Thoracic aorta (tissue), 2 donors: Measurements from ENCODE around the gene ATG10. TPM values are rescaled to one million over a fixed set of nuclear protein-coding genes. Genes with fewer than 3 reads are reported as not detected.

Source experiments
- ATAC-seq: fragments of 150-250 bp; one replicate; pipeline ENCODE4 v1.8.0; 2017; ENCODE audit warnings: low read depth; ENCODE audit not compliant: insufficient number of reproducible peaks, low FRiP score
- DNase-seq: peaks from one replicate; pipeline ENCODE4 v3.0.0-alpha.2; 2020; ENCODE audit warnings: low spot score
- H3K27ac ChIP-seq, 2 donors: fragments of 200-600 bp; sonication (generic); 1 replicate in 1 of 2; 2 replicates in 1 of 2; pipeline ENCODE4 v1.5.1; 2016; ENCODE audit warnings: mild to moderate bottlenecking in 2 of 2, moderate library complexity in 2 of 2
- H3K27me3 ChIP-seq: fragments of 200-600 bp; sonication (generic); replicated peaks from 2 replicates; pipeline ENCODE4 v1.6.0; 2016; ENCODE audit warnings: mild to moderate bottlenecking; ENCODE audit not compliant: insufficient read depth
- H3K36me3 ChIP-seq: fragments of 200-600 bp; sonication (generic); one replicate; pipeline ENCODE4 v1.5.1; 2016
- H3K4me1 ChIP-seq, 2 donors: fragments of 200-600 bp; sonication (generic); 1 replicate in 1 of 2; 2 replicates in 1 of 2; pipeline versions ENCODE4 v1.5.1 to v1.6.0; 2016; ENCODE audit warnings: low read depth in 2 of 2, mild to moderate bottlenecking in 1 of 2; ENCODE audit not compliant: control insufficient read depth in 1 of 2
- H3K4me3 ChIP-seq: fragments of 200-600 bp; sonication (generic); 2 replicates; pipeline ENCODE4 v1.5.1; 2016; ENCODE audit warnings: mild to moderate bottlenecking
- H3K9me3 ChIP-seq: fragments of 200-600 bp; sonication (generic); 2 replicates; pipeline ENCODE4 v1.5.1; 2016
- total RNA-seq, 2 donors: library from RNA; depleted of rRNA; stranded (reverse); fragments of >200 nt; gene quantifications; one replicate each; pipeline versions ENCODE4 v1.1.0 to v1.2.3, GENCODE V29; 2016
- TF ChIP-seq, protein P1 (sequence below): fragments of 200-600 bp; sonication (generic); IDR thresholded peaks from one replicate; pipeline ENCODE4 v1.5.1; 2019; ENCODE audit warnings: antibody characterized with exemption

Gene ATG10
- total RNA-seq, 2 donors from 2014 or later = 5.7 to 9.9 TPM

DNA sequence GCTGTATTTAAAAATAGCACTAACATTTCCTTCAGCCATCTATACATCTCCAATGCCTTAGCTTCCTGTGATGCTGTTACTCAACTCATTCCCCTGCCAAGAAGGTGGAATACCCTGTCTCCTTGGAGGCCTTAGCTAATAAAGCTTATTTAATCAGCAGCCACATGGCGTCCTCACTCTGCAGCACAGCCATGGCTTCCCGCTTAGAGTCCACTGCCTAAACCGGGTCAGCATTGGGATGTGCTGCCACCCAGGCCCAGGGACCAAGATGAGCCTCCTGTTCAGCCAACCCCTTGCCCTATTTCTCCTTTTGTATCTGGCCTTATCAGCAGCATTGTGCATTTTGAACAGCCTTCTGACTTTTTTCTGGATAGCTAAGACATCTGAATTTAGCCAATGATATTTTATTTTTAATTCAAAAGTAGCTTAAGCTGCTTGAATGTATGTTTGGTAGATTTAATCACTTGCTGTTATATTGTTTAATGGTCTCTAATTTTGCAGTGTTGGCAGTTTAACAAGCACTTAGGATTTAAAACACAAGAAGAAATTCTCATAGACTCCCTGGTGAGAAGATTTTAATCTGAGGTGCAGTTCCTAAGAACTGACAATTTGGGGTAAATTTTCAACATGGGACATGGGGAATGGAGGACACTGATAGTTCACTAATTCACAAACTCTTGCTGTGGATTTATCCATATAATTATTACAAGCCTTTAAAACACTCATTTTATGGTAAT lies 193.3 kb downstream of the ATG10 start:
- TF ChIP-seq, protein P1, sequence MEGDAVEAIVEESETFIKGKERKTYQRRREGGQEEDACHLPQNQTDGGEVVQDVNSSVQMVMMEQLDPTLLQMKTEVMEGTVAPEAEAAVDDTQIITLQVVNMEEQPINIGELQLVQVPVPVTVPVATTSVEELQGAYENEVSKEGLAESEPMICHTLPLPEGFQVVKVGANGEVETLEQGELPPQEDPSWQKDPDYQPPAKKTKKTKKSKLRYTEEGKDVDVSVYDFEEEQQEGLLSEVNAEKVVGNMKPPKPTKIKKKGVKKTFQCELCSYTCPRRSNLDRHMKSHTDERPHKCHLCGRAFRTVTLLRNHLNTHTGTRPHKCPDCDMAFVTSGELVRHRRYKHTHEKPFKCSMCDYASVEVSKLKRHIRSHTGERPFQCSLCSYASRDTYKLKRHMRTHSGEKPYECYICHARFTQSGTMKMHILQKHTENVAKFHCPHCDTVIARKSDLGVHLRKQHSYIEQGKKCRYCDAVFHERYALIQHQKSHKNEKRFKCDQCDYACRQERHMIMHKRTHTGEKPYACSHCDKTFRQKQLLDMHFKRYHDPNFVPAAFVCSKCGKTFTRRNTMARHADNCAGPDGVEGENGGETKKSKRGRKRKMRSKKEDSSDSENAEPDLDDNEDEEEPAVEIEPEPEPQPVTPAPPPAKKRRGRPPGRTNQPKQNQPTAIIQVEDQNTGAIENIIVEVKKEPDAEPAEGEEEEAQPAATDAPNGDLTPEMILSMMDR = no peak
- H3K4me1 ChIP-seq = peaks cover 7 to 18% of the 10 kb centered on the region in 2 donors
- no peaks in the 10 kb centered on the region for H3K9me3 ChIP-seq
- DNase-seq (no peak), ATAC-seq (no peak)
- H3K27ac ChIP-seq = peak overlapping the region in 1 of 2 donors; percentile 6
- H3K36me3 ChIP-seq = no peaks in the 10 kb centered on the region
- no peaks in the 10 kb centered on the region for H3K27me3 ChIP-seq
- no peak overlapping the region for H3K4me3 ChIP-seq

DNA sequence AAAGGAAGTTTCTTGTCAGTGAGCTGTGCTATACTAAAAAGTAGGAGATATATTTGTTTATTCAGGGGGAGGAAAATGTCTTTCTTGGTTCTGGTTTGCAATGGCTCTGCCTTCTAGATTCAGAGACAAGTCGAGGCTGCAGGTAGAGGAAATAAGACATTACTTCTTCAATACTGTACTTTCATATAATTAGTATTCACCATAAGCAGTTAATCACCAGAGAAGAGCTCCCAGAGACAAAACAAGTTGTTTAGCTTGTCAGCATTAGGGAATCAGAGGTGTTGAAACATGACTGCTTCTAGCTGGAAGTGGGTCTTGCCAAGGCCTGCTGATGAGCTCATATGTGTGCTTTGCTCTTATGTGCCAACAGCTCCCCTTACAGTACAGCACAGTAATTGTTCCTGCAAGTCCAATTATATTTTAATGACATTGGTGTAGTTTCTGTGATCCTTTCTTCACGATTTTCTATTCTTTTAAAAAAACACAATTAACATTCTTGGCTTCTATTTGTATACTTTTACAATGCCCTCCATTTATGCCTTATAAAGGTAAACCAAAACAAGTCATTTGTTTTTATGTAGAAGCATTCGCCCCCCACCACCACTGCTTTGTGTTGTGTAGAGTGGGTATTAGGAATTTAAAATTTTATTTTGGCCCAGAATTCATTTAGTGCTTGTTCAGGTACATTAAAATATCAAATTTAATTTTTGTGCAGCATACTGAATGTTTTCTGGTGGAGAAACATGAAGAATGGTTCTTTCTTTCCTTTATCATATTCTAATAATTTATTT lies 194.1 kb downstream of the ATG10 start:
- Histone ChIP-seq H3K27ac (peak overlapping the region in 1 of 2 donors; percentile 6), H3K36me3 (no peaks in the 10 kb centered on the region), H3K27me3 (no peaks in the 10 kb centered on the region), H3K4me1 (peaks cover 7 to 18% of the 10 kb centered on the region in 2 donors), H3K4me3 (no peak overlapping the region), H3K9me3 (no peaks in the 10 kb centered on the region)
- TF ChIP-seq, protein P1 = peak; percentile 69
- DNase-seq (peak; percentile 33), ATAC-seq (peak; percentile 96)

DNA sequence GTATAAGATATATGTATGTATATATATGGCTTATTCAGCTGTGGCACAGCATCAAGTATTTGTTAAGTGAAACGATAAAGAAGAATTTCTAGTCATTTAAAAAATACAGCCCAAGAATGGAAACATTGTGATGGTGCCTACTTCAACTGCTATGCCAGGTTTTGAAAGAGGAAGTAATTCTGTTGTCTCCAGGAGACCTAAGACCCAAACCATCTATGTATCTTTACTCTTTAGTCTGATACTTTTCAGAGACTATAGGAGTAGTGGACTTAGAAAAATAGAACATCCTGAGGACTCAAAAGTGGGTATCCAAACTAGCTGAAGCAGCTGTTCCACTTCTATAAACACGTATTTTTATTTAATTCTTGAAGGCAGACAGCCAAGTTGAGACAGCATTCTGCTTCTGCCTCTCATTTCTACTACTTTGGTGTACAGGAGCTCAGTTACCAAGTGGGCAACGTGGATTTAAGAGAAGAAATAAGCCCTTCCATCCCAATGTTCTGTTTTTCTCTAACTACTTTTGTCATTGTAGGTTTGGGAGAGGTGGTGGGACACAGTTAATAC lies 195.6 kb downstream of the ATG10 start:
- Histone ChIP-seq H3K36me3 (no peaks in the 10 kb centered on the region), H3K27ac (no peak overlapping the region), H3K4me1 (peaks cover 7 to 18% of the 10 kb centered on the region in 2 donors), H3K4me3 (no peak overlapping the region), H3K27me3 (no peaks in the 10 kb centered on the region), H3K9me3 (no peaks in the 10 kb centered on the region)
- ATAC-seq = no peak
- TF ChIP-seq, protein P1 = no peak
- no peak for DNase-seq

DNA sequence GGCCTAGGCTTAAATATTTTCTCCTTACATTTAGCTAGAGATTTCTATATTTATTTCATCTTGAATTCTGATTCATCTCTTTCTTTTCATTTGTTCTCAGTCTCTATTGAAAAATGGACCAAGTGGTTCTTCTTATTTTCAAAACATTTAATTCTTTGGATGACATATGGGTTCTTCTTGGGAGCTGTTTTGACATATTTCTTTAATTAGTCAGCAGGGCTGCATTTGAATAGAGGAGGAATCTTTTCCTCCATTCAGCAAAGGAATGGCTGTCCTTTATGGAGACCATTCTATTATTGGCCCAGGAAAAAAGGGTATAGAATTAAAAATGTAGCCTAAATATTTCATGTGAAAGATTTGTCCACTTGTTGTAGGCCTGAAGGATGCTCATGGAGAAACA lies 196.5 kb downstream of the ATG10 start:
- TF ChIP-seq, protein P1 = no peak

DNA sequence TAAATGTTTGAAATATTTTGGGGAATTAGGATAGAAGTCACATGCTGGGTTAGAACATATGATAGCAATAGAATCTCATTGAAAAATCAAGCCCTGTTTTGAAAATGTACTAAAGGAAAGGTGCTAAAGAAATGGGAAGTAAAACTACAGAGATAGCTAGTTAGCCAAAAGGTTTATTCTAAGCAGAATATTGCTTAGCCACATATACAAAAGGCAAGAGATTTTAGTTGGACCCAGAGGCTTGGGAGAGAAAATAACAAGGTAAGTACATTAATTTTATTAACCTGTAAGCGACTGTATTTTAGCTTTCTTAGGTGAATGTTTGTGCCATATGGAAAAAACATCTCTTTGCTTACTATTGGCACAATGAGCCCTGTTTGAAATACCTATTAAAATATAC lies 198.1 kb downstream of the ATG10 start:
- TF ChIP-seq, protein P1 = no peak
- H3K27me3 ChIP-seq = no peaks in the 10 kb centered on the region

More for the DNA sequence above, 196.5 kb downstream of the ATG10 start:
- H3K27me3 ChIP-seq = no peaks in the 10 kb centered on the region
- peaks cover 7 to 18% of the 10 kb centered on the region in 2 donors for H3K4me1 ChIP-seq
- H3K27ac ChIP-seq = no peak overlapping the region
- ATAC-seq = no peak
- no peaks in the 10 kb centered on the region for H3K36me3 ChIP-seq
- H3K4me3 ChIP-seq = no peak overlapping the region
- no peak for DNase-seq
- H3K9me3 ChIP-seq = no peaks in the 10 kb centered on the region

More for the DNA sequence above, 198.1 kb downstream of the ATG10 start:
- Histone ChIP-seq H3K4me1 (peaks cover 7 to 9% of the 10 kb centered on the region in 2 donors), H3K27ac (no peak overlapping the region), H3K36me3 (no peaks in the 10 kb centered on the region), H3K9me3 (no peaks in the 10 kb centered on the region), H3K4me3 (no peak overlapping the region)
- no peak for ATAC-seq
- DNase-seq = no peak
